ENCODE results near the gene NDUFA6. TPM values are rescaled to one million over a fixed set of nuclear protein-coding genes. Genes with fewer than 3 reads are reported as not detected.
"Not testable (repeated sequence)": the region's sequence is repeated elsewhere in the genome, so short reads cannot be mapped to it uniquely, and the experiment has no call there.

The NDUFA6 gene
- total RNA-seq, 1 experiment from 2014 or later, result 80.5 TPM

DNA sequence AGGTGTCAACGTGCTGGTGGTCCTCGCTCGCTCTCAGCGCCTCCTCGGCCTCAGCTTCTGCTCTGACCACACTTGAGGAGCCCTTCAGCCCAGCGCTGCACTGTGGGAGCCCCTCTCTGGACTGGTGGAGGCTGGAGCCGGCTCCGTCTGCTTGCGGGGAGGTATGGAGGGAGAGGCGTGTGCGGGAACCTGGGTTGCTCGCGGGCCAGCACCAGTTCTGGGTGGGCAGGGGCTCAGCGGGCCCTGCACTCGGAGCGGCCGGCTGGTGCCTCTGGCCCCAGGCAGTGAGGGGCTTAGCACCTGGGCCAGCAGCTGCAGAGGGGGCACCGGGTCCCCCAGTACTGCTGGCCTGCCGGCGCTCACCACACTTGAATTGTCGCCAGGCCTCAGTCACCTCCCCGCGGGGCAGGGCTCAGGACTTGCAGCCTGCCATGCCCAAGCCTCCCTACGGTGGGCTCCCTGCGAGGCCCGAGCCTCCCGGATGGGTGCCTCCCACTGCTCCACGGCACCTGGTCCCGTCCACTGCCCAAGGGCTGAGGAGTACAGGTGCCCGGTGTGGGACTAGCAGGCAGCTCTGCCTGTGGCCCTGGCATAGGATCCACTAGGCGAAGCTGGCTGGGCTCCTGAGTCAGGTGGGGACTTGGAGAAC, 47.7 kb upstream of the NDUFA6 start:
- Histone ChIP-seq H3K27me3 (ENCODE audit: insufficient read depth, low read length) (no peaks in the 10 kb centered on the region), H2AFZ (ENCODE audit: low read depth, low read length, poor library complexity, severe bottlenecking) (no peak overlapping the region), H4K20me1 (ENCODE audit: insufficient read depth) (no peaks in the 10 kb centered on the region), H3K27ac (ENCODE audit: low read depth, low read length) (no peak overlapping the region), H3K9ac (ENCODE audit: low read length) (no peak overlapping the region), H3K4me2 (ENCODE audit: low read length) (no peak overlapping the region), H3K9me2 (ENCODE audit: insufficient read depth) (no peaks in the 10 kb centered on the region), H3K9me3 (ENCODE audit: control insufficient read depth in 1 of 2, insufficient read depth in 1 of 2, low read depth in 1 of 2, low read length in 2 of 2) (no peaks in the 10 kb centered on the region), H3K36me3 (ENCODE audit: control insufficient read depth in 1 of 2, insufficient read depth in 2 of 2, low read length in 2 of 2) (no peaks in the 10 kb centered on the region), H3K4me3 (replicated peaks in 1 of 2; ENCODE audit: low read depth in 1 of 2, low read length in 2 of 2) (no peak overlapping the region), H3K79me2 (ENCODE audit: insufficient read depth, low read length) (no peaks in the 10 kb centered on the region), H3K4me1 (ENCODE audit: control insufficient read depth in 1 of 2, insufficient read depth in 2 of 2, low read length in 2 of 2) (no peaks in the 10 kb centered on the region)
- RAD21 ChIA-PET (ENCODE audit: low non-redundant PET in 1 of 2, low total read pairs in 2 of 2, uncharacterized antibody in 2 of 2, unreplicated experiment in 2 of 2), result no interaction called here
- POLR2A ChIA-PET, result no interaction called here
- TF ChIP-seq, protein P1, sequence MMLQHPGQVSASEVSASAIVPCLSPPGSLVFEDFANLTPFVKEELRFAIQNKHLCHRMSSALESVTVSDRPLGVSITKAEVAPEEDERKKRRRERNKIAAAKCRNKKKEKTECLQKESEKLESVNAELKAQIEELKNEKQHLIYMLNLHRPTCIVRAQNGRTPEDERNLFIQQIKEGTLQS (IDR thresholded peaks at IDR 0.05), result no peak
- TF ChIP-seq FOSL1 (IDR thresholded peaks at IDR 0.05; ENCODE audit: low read depth) (no peak), ELF1 (IDR thresholded peaks at IDR 0.05; ENCODE audit: borderline replicate concordance, low read depth) (no peak), SP1 (IDR thresholded peaks at IDR 0.05; ENCODE audit: low read depth) (no peak), POLR2AphosphoS5 (IDR thresholded peaks at IDR 0.05; ENCODE audit: low read depth, low read length) (no peak), JUND (IDR thresholded peaks at IDR 0.05) (no peak), YY1 (IDR thresholded peaks at IDR 0.05; ENCODE audit: extremely low read depth, insufficient replicate concordance, low read depth, low read length) (no peak), CBX3 (IDR thresholded peaks at IDR 0.05; ENCODE audit: low read depth) (no peak), ZNF274 (IDR thresholded peaks at IDR 0.05; ENCODE audit: low read depth, low read length) (no peak), EZH2 (IDR thresholded peaks at IDR 0.05) (no peak), CEBPB (IDR thresholded peaks at IDR 0.05; ENCODE audit: low read depth) (no peak), SRF (IDR thresholded peaks at IDR 0.05; ENCODE audit: low read depth) (no peak)
- TF ChIP-seq, protein P2, sequence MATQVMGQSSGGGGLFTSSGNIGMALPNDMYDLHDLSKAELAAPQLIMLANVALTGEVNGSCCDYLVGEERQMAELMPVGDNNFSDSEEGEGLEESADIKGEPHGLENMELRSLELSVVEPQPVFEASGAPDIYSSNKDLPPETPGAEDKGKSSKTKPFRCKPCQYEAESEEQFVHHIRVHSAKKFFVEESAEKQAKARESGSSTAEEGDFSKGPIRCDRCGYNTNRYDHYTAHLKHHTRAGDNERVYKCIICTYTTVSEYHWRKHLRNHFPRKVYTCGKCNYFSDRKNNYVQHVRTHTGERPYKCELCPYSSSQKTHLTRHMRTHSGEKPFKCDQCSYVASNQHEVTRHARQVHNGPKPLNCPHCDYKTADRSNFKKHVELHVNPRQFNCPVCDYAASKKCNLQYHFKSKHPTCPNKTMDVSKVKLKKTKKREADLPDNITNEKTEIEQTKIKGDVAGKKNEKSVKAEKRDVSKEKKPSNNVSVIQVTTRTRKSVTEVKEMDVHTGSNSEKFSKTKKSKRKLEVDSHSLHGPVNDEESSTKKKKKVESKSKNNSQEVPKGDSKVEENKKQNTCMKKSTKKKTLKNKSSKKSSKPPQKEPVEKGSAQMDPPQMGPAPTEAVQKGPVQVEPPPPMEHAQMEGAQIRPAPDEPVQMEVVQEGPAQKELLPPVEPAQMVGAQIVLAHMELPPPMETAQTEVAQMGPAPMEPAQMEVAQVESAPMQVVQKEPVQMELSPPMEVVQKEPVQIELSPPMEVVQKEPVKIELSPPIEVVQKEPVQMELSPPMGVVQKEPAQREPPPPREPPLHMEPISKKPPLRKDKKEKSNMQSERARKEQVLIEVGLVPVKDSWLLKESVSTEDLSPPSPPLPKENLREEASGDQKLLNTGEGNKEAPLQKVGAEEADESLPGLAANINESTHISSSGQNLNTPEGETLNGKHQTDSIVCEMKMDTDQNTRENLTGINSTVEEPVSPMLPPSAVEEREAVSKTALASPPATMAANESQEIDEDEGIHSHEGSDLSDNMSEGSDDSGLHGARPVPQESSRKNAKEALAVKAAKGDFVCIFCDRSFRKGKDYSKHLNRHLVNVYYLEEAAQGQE (IDR thresholded peaks at IDR 0.05; ENCODE audit: low read depth), result no peak
- TF ChIP-seq, protein P3, sequence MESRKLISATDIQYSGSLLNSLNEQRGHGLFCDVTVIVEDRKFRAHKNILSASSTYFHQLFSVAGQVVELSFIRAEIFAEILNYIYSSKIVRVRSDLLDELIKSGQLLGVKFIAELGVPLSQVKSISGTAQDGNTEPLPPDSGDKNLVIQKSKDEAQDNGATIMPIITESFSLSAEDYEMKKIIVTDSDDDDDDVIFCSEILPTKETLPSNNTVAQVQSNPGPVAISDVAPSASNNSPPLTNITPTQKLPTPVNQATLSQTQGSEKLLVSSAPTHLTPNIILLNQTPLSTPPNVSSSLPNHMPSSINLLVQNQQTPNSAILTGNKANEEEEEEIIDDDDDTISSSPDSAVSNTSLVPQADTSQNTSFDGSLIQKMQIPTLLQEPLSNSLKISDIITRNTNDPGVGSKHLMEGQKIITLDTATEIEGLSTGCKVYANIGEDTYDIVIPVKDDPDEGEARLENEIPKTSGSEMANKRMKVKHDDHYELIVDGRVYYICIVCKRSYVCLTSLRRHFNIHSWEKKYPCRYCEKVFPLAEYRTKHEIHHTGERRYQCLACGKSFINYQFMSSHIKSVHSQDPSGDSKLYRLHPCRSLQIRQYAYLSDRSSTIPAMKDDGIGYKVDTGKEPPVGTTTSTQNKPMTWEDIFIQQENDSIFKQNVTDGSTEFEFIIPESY (IDR thresholded peaks at IDR 0.05; ENCODE audit: extremely low read depth, insufficient replicate concordance, low read length), result no peak
- no TSS peak for BruUV-seq (replicated peaks)
- no peak for DNase-seq (ENCODE audit: low read depth, low spot score)
- CTCF ChIA-PET, result no interaction called here
- ATAC-seq, result no peak
- intact Hi-C loops (cut with micrococcal nuclease), result no loop called here

DNA sequence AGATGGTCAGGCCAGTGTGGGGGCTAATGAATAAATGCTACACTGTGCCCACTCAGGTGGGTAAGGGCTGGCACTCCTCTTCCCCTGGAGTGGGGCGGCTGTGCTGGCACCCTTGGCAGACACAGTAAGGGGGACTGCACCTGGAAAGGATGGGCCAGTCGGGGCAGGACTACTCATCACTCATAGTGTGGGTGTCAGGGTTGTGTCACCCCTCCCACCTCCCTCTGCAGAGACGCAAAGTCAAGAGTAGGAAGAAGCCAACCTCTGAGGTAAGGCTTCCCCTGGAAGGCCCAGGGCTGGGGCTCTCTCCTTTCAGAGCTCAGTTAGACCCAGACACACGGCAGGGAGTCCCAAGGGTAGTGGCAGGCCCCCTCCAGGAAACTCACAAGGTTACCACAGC, 45.1 kb upstream of the NDUFA6 start:
- CTCF ChIA-PET; intact Hi-C loops (cut with micrococcal nuclease); DNase-seq (ENCODE audit: low read depth, low spot score); RAD21 ChIA-PET (ENCODE audit: low non-redundant PET in 1 of 2, low total read pairs in 2 of 2, uncharacterized antibody in 2 of 2, unreplicated experiment in 2 of 2); H3K4me2 ChIP-seq (ENCODE audit: low read length); H3K36me3 ChIP-seq (ENCODE audit: control insufficient read depth in 1 of 2, insufficient read depth in 2 of 2, low read length in 2 of 2); H3K9me2 ChIP-seq (ENCODE audit: insufficient read depth); H3K9ac ChIP-seq (ENCODE audit: low read length); H4K20me1 ChIP-seq (ENCODE audit: insufficient read depth); H3K4me1 ChIP-seq (ENCODE audit: control insufficient read depth in 1 of 2, insufficient read depth in 2 of 2, low read length in 2 of 2); H3K9me3 ChIP-seq (ENCODE audit: control insufficient read depth in 1 of 2, insufficient read depth in 1 of 2, low read depth in 1 of 2, low read length in 2 of 2); H3K79me2 ChIP-seq (ENCODE audit: insufficient read depth, low read length); BruUV-seq (replicated peaks); H3K27ac ChIP-seq (ENCODE audit: low read depth, low read length); H3K4me3 ChIP-seq (replicated peaks in 1 of 2; ENCODE audit: low read depth in 1 of 2, low read length in 2 of 2); POLR2A ChIA-PET; H3K27me3 ChIP-seq (ENCODE audit: insufficient read depth, low read length); ATAC-seq; H2AFZ ChIP-seq (ENCODE audit: low read depth, low read length, poor library complexity, severe bottlenecking): not testable (repeated sequence)
